Measurements from ENCODE around the gene ZNF341.
A peak's percentile ranks its signal among the peaks of the same experiment; 100 is the strongest.
"Not testable (repeated sequence)": the region's sequence is repeated elsewhere in the genome, so short reads cannot be mapped to it uniquely, and the experiment has no call there.

Gene ZNF341

GRCh38 chr20:33791959-33792597 is 60.3 kb downstream of the ZNF341 start:
- H3K4me3 ChIP-seq (ENCODE audit: low read depth, low read length) = no peak overlapping the region
- TF ChIP-seq CTCF (IDR thresholded peaks at IDR 0.05; ENCODE audit: insufficient read depth, low read depth, low read length, missing control alignments) = peak; percentile 76
- DNase-seq (ENCODE audit: low read depth) = peak; percentile 55

GRCh38 chr20:33792598-33792989 is 60.8 kb downstream of the ZNF341 start:
- DNase-seq (ENCODE audit: low read depth); H3K4me3 ChIP-seq (ENCODE audit: low read depth, low read length): not testable (repeated sequence)

- no peak for TF ChIP-seq CTCF (IDR thresholded peaks at IDR 0.05; ENCODE audit: insufficient read depth, low read depth, low read length, missing control alignments)
- H3K4me3 ChIP-seq (ENCODE audit: low read depth, low read length) = no peak overlapping the region
- DNase-seq (ENCODE audit: low read depth) = no peak
These were observed 61.5 kb downstream of the ZNF341 start for GRCh38 chr20:33793011-33793931.

GRCh38 chr20:33796263-33796906 is 64.6 kb downstream of the ZNF341 start:
- no peak for DNase-seq (ENCODE audit: low read depth)
- no peak for TF ChIP-seq CTCF (IDR thresholded peaks at IDR 0.05; ENCODE audit: insufficient read depth, low read depth, low read length, missing control alignments)
- H3K4me3 ChIP-seq (ENCODE audit: low read depth, low read length) = no peak overlapping the region

- TF ChIP-seq CTCF (IDR thresholded peaks at IDR 0.05; ENCODE audit: insufficient read depth, low read depth, low read length, missing control alignments) = no peak
- DNase-seq (ENCODE audit: low read depth) = no peak
- H3K4me3 ChIP-seq (ENCODE audit: low read depth, low read length) = no peak overlapping the region
These were observed 65.2 kb downstream of the ZNF341 start for GRCh38 chr20:33796907-33797544.

GRCh38 chr20:33798444-33798843 is 66.6 kb downstream of the ZNF341 start:
- no peak for TF ChIP-seq CTCF (IDR thresholded peaks at IDR 0.05; ENCODE audit: insufficient read depth, low read depth, low read length, missing control alignments)
- no peak overlapping the region for H3K4me3 ChIP-seq (ENCODE audit: low read depth, low read length)
- DNase-seq (ENCODE audit: low read depth) = no peak

- no peak overlapping the region for H3K4me3 ChIP-seq (ENCODE audit: low read depth, low read length)
- TF ChIP-seq CTCF (IDR thresholded peaks at IDR 0.05; ENCODE audit: insufficient read depth, low read depth, low read length, missing control alignments) = no peak
- DNase-seq (ENCODE audit: low read depth) = no peak
These were observed 72.1 kb downstream of the ZNF341 start for GRCh38 chr20:33803921-33804337.
